Astrocyte (in vitro differentiated cells and primary cell): ENCODE data around the gene GFER. TPM values are rescaled to one million over a fixed set of nuclear protein-coding genes. Genes with fewer than 3 reads are reported as not detected.

Source experiments
- DNase-seq: peaks from one replicate; pipeline ENCODE4 v3.0.0-alpha.2; 2010; ENCODE audit warnings: low read depth
- FAIRE-seq: peaks from 2 replicates; lab custom pipeline; 2011; peaks lifted over from hg19 to GRCh38; lab: Jason Lieb, UNC
- H2AFZ ChIP-seq: 2 replicates; pipeline ENCODE4 v1.6.0; 2012; ENCODE audit warnings: low read depth, low read length, inconsistent platforms
- H3K27ac ChIP-seq: 2 replicates; pipeline ENCODE4 v1.5.1; 2011; ENCODE audit warnings: low read depth, low read length, inconsistent platforms
- H3K27me3 ChIP-seq: 2 replicates; pipeline ENCODE4 v1.6.0; 2011; ENCODE audit warnings: low read length, inconsistent platforms; ENCODE audit not compliant: insufficient read depth
- H3K36me3 ChIP-seq: 2 replicates; pipeline ENCODE4 v1.5.1; 2011; ENCODE audit warnings: low read length, inconsistent platforms; ENCODE audit not compliant: insufficient read depth
- H3K4me1 ChIP-seq: 2 replicates; pipeline ENCODE4 v1.5.1; 2011; ENCODE audit warnings: low read length, inconsistent platforms; ENCODE audit not compliant: insufficient read depth
- H3K4me2 ChIP-seq: 2 replicates; pipeline ENCODE4 v1.6.0; 2012; ENCODE audit warnings: low read length, inconsistent platforms
- H3K4me3 ChIP-seq: 2 replicates; pipeline ENCODE4 v1.5.1; 2011; ENCODE audit warnings: low read depth, mild to moderate bottlenecking, low read length, inconsistent platforms; ENCODE audit not compliant: insufficient read depth
- H3K79me2 ChIP-seq: 2 replicates; pipeline ENCODE4 v1.6.0; 2012; ENCODE audit warnings: mild to moderate bottlenecking, low read length, inconsistent platforms; ENCODE audit not compliant: insufficient read depth
- H3K9ac ChIP-seq: 2 replicates; pipeline ENCODE4 v1.6.0; 2012; ENCODE audit warnings: mild to moderate bottlenecking, low read length, inconsistent platforms
- H3K9me3 ChIP-seq: 2 replicates; pipeline ENCODE4 v1.5.1; 2012; ENCODE audit warnings: low read depth, mild to moderate bottlenecking, low read length, inconsistent platforms; ENCODE audit not compliant: insufficient read depth
- H4K20me1 ChIP-seq: 2 replicates; pipeline ENCODE4 v1.6.0; 2012; ENCODE audit warnings: low read length, inconsistent platforms; ENCODE audit not compliant: insufficient read depth
- H3K27ac Mint-ChIP-seq: one replicate; pipeline ENCODE4 v1.8.0; 2021; ENCODE audit warnings: mild to moderate bottlenecking, mixed read lengths; ENCODE audit not compliant: unreplicated experiment
- H3K27me3 Mint-ChIP-seq: one replicate; pipeline ENCODE4 v1.8.0; 2021; ENCODE audit warnings: low read depth, mixed read lengths; ENCODE audit not compliant: unreplicated experiment
- H3K36me3 Mint-ChIP-seq: one replicate; pipeline ENCODE4 v1.8.0; 2021; ENCODE audit warnings: low read depth, mixed read lengths; ENCODE audit not compliant: unreplicated experiment
- H3K4me1 Mint-ChIP-seq: one replicate; pipeline ENCODE4 v1.8.0; 2021; ENCODE audit warnings: low read depth, mixed read lengths; ENCODE audit not compliant: unreplicated experiment
- H3K4me3 Mint-ChIP-seq: one replicate; pipeline ENCODE4 v1.8.0; 2021; ENCODE audit warnings: mild to moderate bottlenecking, moderate library complexity, mixed read lengths; ENCODE audit not compliant: unreplicated experiment
- H3K9me3 Mint-ChIP-seq: one replicate; pipeline ENCODE4 v1.8.0; 2021; ENCODE audit warnings: mild to moderate bottlenecking, mixed read lengths; ENCODE audit not compliant: unreplicated experiment
- EZH2 ChIP-seq: IDR thresholded peaks from 2 replicates; pipeline ENCODE4 v1.6.1; 2012; ENCODE audit warnings: mild to moderate bottlenecking, low read length, inconsistent platforms; ENCODE audit not compliant: insufficient read depth
- total RNA-seq: library from RNA; stranded (reverse); gene quantifications from 2 replicates; pipeline ENCODE4 v1.2.1, GENCODE V29; 2021
- TF ChIP-seq, protein P1 (sequence below): IDR thresholded peaks from 2 replicates; pipeline ENCODE4 v1.5.1; 2011; ENCODE audit warnings: low read depth, mild to moderate bottlenecking, inconsistent platforms, low read length, moderate library complexity; ENCODE audit not compliant: insufficient read depth

The GFER gene
- total RNA-seq, 1 donor from 2014 or later: 30.4 TPM

DNA sequence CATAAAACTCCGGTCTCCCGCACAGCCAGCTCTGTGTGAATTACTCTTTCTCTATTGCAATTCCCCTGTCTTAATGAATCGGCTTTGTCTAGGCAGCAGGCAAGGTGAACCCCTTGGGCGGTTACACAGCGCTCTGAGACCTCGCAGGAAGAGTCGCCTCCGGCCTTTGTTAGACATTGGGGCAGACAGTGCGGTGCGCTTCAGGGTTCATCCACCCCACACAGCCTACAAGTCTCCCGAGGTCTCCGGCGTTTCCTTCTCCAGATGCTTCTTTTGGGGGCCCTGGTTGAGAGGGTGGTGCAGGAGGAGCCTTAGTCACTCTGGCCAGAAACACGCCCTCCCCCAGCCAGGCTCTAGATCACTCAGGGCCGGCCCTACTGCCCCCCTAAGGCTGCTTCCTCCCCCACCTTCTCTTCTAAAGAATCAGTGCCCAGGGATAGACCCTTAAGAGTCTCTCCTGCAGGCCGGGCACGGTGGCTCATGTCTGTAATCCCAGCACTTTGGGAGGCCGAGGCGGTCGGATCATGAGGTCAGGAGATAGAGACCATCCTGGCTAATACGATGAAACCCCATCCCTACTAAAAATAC lies 39.3 kb upstream of the GFER start:
- H3K27ac Mint-ChIP-seq: no peak overlapping the region

DNA sequence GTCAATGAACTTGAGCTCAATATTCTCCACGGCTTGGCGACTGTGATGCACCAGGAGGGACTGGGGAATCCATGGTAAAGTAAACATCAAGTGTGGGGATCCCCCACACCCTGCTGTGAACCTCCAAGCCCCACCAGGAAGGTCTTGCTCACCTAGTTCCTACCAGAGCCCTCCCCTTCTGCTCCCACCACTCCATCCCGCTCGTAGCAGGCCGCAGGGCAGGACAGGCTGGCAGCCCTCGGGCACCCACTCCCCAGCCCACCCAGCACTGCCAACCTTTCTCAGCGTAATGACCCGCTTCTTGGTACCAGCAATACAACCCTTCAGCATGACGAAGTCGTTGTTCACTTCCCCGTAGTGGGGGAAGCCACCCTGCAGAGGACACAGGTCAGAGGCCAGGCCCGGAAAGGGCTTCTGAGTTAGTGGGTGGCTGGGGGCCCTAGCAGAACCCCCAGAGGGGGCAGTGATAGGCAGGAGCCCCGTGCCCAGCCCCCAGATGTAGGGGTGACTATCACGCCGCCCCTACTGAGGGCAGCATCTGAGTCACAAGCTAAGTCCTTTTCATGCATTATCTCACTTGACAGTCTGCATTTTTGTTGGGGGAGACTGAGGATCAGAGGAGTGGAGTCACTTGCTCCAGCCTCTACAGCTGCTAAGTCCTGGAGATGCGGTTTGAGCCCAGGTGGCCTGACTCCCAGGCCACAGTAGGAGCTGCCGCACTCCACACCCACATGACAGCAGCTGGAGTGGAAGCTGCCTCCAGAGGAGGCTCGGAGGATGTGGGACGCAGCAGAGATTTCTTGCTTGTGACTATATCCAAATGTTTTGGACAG lies 38.2 kb upstream of the GFER start:
- TF ChIP-seq EZH2: no peak
- TF ChIP-seq, protein P1, sequence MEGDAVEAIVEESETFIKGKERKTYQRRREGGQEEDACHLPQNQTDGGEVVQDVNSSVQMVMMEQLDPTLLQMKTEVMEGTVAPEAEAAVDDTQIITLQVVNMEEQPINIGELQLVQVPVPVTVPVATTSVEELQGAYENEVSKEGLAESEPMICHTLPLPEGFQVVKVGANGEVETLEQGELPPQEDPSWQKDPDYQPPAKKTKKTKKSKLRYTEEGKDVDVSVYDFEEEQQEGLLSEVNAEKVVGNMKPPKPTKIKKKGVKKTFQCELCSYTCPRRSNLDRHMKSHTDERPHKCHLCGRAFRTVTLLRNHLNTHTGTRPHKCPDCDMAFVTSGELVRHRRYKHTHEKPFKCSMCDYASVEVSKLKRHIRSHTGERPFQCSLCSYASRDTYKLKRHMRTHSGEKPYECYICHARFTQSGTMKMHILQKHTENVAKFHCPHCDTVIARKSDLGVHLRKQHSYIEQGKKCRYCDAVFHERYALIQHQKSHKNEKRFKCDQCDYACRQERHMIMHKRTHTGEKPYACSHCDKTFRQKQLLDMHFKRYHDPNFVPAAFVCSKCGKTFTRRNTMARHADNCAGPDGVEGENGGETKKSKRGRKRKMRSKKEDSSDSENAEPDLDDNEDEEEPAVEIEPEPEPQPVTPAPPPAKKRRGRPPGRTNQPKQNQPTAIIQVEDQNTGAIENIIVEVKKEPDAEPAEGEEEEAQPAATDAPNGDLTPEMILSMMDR: no peak
- Histone ChIP-seq H3K36me3 (no peaks in the 10 kb centered on the region), H3K4me2 (no peak overlapping the region), H2AFZ (no peak overlapping the region), H3K27ac (no peak overlapping the region), H3K9me3 (no peaks in the 10 kb centered on the region), H3K79me2 (peaks cover 9% of the 10 kb centered on the region), H3K27me3 (no peaks in the 10 kb centered on the region), H3K9ac (no peak overlapping the region), H3K4me1 (peaks cover 17% of the 10 kb centered on the region), H3K4me3 (no peak overlapping the region), H4K20me1 (peaks cover 5% of the 10 kb centered on the region)
- Mint-ChIP-seq H3K4me3 (no peak overlapping the region), H3K27ac (peak overlapping the region; percentile 51), H3K27me3 (peaks cover 4% of the 10 kb centered on the region), H3K36me3 (no peaks in the 10 kb centered on the region), H3K4me1 (peaks cover 10% of the 10 kb centered on the region), H3K9me3 (no peaks in the 10 kb centered on the region)
- DNase-seq (no peak), FAIRE-seq (no peak)

More for the DNA sequence above, 39.3 kb upstream of the GFER start:
- no peak overlapping the region for H2AFZ ChIP-seq
- TF ChIP-seq EZH2: no peak
- TF ChIP-seq, protein P1: no peak
- H3K79me2 ChIP-seq: peaks cover 16% of the 10 kb centered on the region
- FAIRE-seq (no peak), DNase-seq (no peak)
- no peaks in the 10 kb centered on the region for H3K36me3 ChIP-seq
- H3K4me1 Mint-ChIP-seq: peaks cover 10% of the 10 kb centered on the region
- H3K9ac ChIP-seq: no peak overlapping the region
- H3K27me3 Mint-ChIP-seq: peaks cover 4% of the 10 kb centered on the region
- H3K36me3 Mint-ChIP-seq: no peaks in the 10 kb centered on the region
- H3K9me3 ChIP-seq: no peaks in the 10 kb centered on the region
- H3K4me1 ChIP-seq: peaks cover 21% of the 10 kb centered on the region
- no peaks in the 10 kb centered on the region for H3K9me3 Mint-ChIP-seq
- H3K27me3 ChIP-seq: no peaks in the 10 kb centered on the region
- no peak overlapping the region for H3K4me3 Mint-ChIP-seq
- H3K27ac ChIP-seq: no peak overlapping the region
- H3K4me2 ChIP-seq: no peak overlapping the region
- no peak overlapping the region for H3K4me3 ChIP-seq
- H4K20me1 ChIP-seq: peaks cover 10% of the 10 kb centered on the region
